Transverse colon (tissue), 4 donors: ENCODE data around the gene ALOX5AP.

Source experiments
- EP300 ChIP-seq: sonication (generic); formaldehyde crosslinking; IDR thresholded peaks from one replicate; pipeline ENCODE4 v1.6.1; 2017; ENCODE audit warnings: antibody characterized with exemption, low read depth
- POLR2A ChIP-seq: fragments of 450-650 bp; IDR thresholded peaks from one replicate; pipeline ENCODE4 v1.6.1; 2016; ENCODE audit warnings: antibody characterized with exemption, mild to moderate bottlenecking, moderate library complexity
- POLR2AphosphoS5 ChIP-seq, 3 donors: sonication (generic); formaldehyde crosslinking; IDR thresholded peaks; one replicate each; pipeline ENCODE4 v1.6.1; 2016; ENCODE audit warnings: antibody characterized with exemption in 3 of 3
- TF ChIP-seq, protein P1 (sequence below), 5 experiments: fragments of 200-600 bp in 3 of 5; fragments of 450-650 bp in 2 of 5; sonication (generic) in 3 of 5; IDR thresholded peaks; 1 replicate in 2 of 5; 2 replicates in 3 of 5; pipeline ENCODE4 v1.5.1; 2016 to 2017; ENCODE audit warnings: antibody characterized with exemption in 5 of 5, inconsistent platforms in 3 of 5, mild to moderate bottlenecking in 2 of 5, moderate library complexity in 1 of 5

DNA sequence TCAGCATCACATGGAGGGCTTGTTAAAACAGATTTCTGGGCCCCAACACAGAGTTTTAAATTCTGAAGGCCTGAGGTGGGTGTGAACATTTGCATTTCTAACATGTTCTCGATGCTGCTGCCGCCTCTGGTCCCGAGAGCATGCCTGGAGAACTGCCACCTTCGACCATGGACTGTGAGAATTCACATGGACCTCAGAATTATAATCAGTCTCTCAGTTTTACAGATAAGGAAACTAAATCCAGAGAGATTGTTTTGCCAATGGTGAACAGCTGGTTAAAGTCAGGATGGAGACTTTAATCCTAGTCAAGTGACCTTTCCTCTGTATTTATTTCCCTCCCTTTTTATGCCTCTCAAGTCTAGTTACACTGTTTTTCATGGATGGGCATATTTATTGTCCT, 14.7 kb downstream of the ALOX5AP start:
- TF ChIP-seq, protein P1, sequence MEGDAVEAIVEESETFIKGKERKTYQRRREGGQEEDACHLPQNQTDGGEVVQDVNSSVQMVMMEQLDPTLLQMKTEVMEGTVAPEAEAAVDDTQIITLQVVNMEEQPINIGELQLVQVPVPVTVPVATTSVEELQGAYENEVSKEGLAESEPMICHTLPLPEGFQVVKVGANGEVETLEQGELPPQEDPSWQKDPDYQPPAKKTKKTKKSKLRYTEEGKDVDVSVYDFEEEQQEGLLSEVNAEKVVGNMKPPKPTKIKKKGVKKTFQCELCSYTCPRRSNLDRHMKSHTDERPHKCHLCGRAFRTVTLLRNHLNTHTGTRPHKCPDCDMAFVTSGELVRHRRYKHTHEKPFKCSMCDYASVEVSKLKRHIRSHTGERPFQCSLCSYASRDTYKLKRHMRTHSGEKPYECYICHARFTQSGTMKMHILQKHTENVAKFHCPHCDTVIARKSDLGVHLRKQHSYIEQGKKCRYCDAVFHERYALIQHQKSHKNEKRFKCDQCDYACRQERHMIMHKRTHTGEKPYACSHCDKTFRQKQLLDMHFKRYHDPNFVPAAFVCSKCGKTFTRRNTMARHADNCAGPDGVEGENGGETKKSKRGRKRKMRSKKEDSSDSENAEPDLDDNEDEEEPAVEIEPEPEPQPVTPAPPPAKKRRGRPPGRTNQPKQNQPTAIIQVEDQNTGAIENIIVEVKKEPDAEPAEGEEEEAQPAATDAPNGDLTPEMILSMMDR (IDR thresholded peaks at IDR 0.05): no peak
- TF ChIP-seq POLR2AphosphoS5 (IDR thresholded peaks at IDR 0.05) (no peak), POLR2A (no peak), EP300 (no peak)
